Measurements from ENCODE around the gene AKAP1. TPM values are rescaled to one million over a fixed set of nuclear protein-coding genes. Genes with fewer than 3 reads are reported as not detected.

Gene AKAP1
- total RNA-seq, 1 donor = 14.5 TPM

DNA sequence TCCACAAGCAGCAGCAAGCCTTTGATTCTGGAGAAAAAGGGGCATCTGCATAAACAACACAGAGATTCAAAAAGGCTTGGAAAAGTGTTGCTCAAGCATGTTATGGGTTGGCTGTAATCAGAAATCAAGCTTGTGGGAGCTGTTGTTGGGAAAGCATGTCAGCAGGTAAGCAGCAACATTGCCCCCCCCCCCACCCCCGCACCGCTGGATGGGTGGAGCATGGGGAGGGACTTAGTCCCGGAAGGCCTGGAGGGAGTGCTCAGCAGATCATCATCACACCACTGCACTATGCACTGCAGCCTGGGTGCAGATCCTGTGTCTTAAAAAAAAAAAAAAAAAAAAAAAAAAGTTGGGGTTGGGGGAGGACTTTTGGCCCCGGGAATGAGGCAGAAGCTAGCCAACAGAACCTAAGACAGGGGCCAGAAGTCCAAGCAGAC lies 16.8 kb upstream of the AKAP1 start:
- TF ChIP-seq, protein P1, sequence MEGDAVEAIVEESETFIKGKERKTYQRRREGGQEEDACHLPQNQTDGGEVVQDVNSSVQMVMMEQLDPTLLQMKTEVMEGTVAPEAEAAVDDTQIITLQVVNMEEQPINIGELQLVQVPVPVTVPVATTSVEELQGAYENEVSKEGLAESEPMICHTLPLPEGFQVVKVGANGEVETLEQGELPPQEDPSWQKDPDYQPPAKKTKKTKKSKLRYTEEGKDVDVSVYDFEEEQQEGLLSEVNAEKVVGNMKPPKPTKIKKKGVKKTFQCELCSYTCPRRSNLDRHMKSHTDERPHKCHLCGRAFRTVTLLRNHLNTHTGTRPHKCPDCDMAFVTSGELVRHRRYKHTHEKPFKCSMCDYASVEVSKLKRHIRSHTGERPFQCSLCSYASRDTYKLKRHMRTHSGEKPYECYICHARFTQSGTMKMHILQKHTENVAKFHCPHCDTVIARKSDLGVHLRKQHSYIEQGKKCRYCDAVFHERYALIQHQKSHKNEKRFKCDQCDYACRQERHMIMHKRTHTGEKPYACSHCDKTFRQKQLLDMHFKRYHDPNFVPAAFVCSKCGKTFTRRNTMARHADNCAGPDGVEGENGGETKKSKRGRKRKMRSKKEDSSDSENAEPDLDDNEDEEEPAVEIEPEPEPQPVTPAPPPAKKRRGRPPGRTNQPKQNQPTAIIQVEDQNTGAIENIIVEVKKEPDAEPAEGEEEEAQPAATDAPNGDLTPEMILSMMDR (IDR thresholded peaks at IDR 0.05; ENCODE audit: extremely low read depth, low read depth, low read length) = no peak
- no peak overlapping the region for H3K27ac ChIP-seq (ENCODE audit: low read depth, low read length)
- no peak overlapping the region for H3K4me2 ChIP-seq (ENCODE audit: insufficient read depth, low read length)
- no peaks in the 10 kb centered on the region for H3K27me3 ChIP-seq (ENCODE audit: insufficient read depth, low read length)
- no peaks in the 10 kb centered on the region for H3K79me2 ChIP-seq (ENCODE audit: insufficient read depth, low read length)
- H2AFZ ChIP-seq (ENCODE audit: low read length) = no peak overlapping the region
- no peaks in the 10 kb centered on the region for H3K4me1 ChIP-seq (ENCODE audit: insufficient read depth, low read length)
- H3K36me3 ChIP-seq (ENCODE audit: insufficient read depth, low read length) = no peaks in the 10 kb centered on the region
- H3K9me3 ChIP-seq (ENCODE audit: low read depth, low read length) = no peaks in the 10 kb centered on the region
- no peak for DNase-seq (ENCODE audit: insufficient read length, low spot score, missing footprints)
- no peak overlapping the region for H3K4me3 ChIP-seq (ENCODE audit: insufficient read depth, low read length)
- H4K20me1 ChIP-seq (ENCODE audit: insufficient read depth, low read length) = no peaks in the 10 kb centered on the region

DNA sequence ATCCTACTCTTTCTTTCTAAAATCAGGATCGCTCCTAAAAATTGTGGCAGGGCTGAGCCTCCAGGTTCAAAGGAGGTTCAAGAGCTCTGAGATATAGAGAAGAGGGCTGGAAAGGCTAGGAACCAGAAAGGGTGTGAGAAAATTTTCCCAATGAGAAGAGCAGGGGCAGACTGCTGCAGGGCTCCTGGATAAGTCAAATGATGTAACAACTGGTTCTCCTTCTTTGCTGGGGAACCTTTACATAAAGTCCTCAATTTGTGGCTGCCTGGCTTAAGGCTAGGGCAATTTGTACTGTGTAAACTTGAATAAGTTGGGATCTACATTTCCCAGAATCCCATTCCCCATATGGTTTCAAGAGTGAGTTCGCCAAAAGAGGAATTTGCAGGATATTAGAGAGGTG lies 16.3 kb upstream of the AKAP1 start:
- Histone ChIP-seq H3K79me2 (ENCODE audit: insufficient read depth, low read length) (no peaks in the 10 kb centered on the region), H3K36me3 (ENCODE audit: insufficient read depth, low read length) (no peaks in the 10 kb centered on the region), H3K4me1 (ENCODE audit: insufficient read depth, low read length) (no peaks in the 10 kb centered on the region), H3K4me3 (ENCODE audit: insufficient read depth, low read length) (no peak overlapping the region), H3K27me3 (ENCODE audit: insufficient read depth, low read length) (no peaks in the 10 kb centered on the region), H3K4me2 (ENCODE audit: insufficient read depth, low read length) (no peak overlapping the region), H2AFZ (ENCODE audit: low read length) (no peak overlapping the region), H3K9me3 (ENCODE audit: low read depth, low read length) (no peaks in the 10 kb centered on the region), H3K27ac (ENCODE audit: low read depth, low read length) (no peak overlapping the region), H4K20me1 (ENCODE audit: insufficient read depth, low read length) (no peaks in the 10 kb centered on the region)
- no peak for DNase-seq (ENCODE audit: insufficient read length, low spot score, missing footprints)
- TF ChIP-seq, protein P1 (IDR thresholded peaks at IDR 0.05; ENCODE audit: extremely low read depth, low read depth, low read length) = no peak

DNA sequence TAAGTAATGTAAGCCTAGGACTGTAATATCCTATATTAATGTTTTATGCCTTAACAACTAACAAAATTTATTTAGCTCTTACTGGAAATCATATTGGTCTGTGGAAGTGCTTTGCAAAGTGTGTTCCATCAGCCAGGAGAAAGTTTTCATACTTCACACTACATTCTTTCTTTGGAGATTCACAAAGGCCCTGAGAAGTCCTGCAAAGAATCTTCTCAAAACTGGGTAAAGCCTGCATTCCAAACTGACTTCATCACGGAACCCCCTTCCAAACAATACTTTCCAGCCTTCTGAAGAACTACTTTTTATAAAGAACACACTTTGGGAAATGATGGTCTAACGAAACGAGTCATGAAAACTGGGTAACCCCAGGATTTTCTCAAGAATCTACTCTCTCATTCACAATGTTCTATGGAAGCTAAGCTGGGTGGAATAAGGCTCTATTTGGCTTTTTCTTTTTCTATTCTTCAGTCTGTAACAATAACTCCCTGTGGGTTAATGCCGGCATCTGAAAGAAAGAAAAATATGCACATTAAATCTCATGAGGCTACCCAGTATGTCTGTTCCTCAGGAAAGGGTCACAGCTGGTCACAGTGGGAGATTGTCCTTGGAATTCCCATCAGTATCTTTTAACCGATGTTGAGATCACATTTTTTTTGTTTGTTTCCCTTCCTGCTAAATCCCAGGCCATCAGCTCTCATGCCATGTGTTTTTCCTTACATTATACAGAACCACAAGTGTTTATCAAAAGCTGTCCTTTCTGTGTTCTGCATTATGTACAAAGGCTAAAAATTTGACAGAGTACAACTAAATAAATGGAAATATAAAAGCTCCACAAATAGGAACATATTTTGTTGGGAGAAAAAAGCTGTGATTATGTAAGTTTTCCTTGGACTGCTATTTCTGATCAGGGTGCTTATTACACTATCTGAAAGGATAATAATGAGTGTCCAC lies 12.8 kb upstream of the AKAP1 start:
- H4K20me1 ChIP-seq (ENCODE audit: insufficient read depth, low read length) = no peaks in the 10 kb centered on the region
- H3K4me3 ChIP-seq (ENCODE audit: insufficient read depth, low read length) = no peak overlapping the region
- H3K27me3 ChIP-seq (ENCODE audit: insufficient read depth, low read length) = no peaks in the 10 kb centered on the region
- no peaks in the 10 kb centered on the region for H3K79me2 ChIP-seq (ENCODE audit: insufficient read depth, low read length)
- H3K4me2 ChIP-seq (ENCODE audit: insufficient read depth, low read length) = no peak overlapping the region
- DNase-seq (ENCODE audit: insufficient read length, low spot score, missing footprints) = no peak
- H3K4me1 ChIP-seq (ENCODE audit: insufficient read depth, low read length) = no peaks in the 10 kb centered on the region
- no peak overlapping the region for H3K27ac ChIP-seq (ENCODE audit: low read depth, low read length)
- H3K9me3 ChIP-seq (ENCODE audit: low read depth, low read length) = no peaks in the 10 kb centered on the region
- H2AFZ ChIP-seq (ENCODE audit: low read length) = no peak overlapping the region
- H3K36me3 ChIP-seq (ENCODE audit: insufficient read depth, low read length) = no peaks in the 10 kb centered on the region
- TF ChIP-seq, protein P1 (IDR thresholded peaks at IDR 0.05; ENCODE audit: extremely low read depth, low read depth, low read length) = no peak

DNA sequence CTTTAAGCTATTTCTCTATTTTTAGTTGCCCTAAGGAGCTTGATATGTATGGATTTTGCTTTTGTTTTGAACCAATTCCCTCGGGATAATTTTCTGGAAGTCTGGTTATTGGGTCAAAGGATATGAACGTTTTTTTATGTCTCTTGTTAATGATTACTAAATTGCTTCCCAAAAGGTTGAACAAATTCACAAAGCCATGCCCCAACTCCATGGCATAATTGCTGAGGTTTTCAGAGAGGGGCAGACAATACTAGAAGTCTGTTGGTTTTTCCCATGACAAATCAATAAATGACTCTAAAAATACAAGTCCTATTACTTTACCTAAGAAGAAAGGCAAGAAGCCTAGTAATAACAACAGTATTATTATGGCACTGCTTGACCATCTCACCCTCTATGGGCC lies 11.4 kb upstream of the AKAP1 start:
- H3K36me3 ChIP-seq (ENCODE audit: insufficient read depth, low read length) = no peaks in the 10 kb centered on the region
- H3K4me3 ChIP-seq (ENCODE audit: insufficient read depth, low read length) = no peak overlapping the region
- no peak overlapping the region for H3K27ac ChIP-seq (ENCODE audit: low read depth, low read length)
- H3K27me3 ChIP-seq (ENCODE audit: insufficient read depth, low read length) = no peaks in the 10 kb centered on the region
- H2AFZ ChIP-seq (ENCODE audit: low read length) = no peak overlapping the region
- H4K20me1 ChIP-seq (ENCODE audit: insufficient read depth, low read length) = no peaks in the 10 kb centered on the region
- no peak overlapping the region for H3K4me2 ChIP-seq (ENCODE audit: insufficient read depth, low read length)
- DNase-seq (ENCODE audit: insufficient read length, low spot score, missing footprints) = no peak
- TF ChIP-seq, protein P1 (IDR thresholded peaks at IDR 0.05; ENCODE audit: extremely low read depth, low read depth, low read length) = no peak
- no peaks in the 10 kb centered on the region for H3K4me1 ChIP-seq (ENCODE audit: insufficient read depth, low read length)
- H3K79me2 ChIP-seq (ENCODE audit: insufficient read depth, low read length) = no peaks in the 10 kb centered on the region
- no peaks in the 10 kb centered on the region for H3K9me3 ChIP-seq (ENCODE audit: low read depth, low read length)

All from osteoblast (primary cell).